ENCODE measurements around the gene OR2L13.

GRCh38 chr1:248047008-248047407 lies 48.0 kb upstream of the OR2L13 start:
- TF ChIP-seq CTCF (IDR thresholded peaks at IDR 0.05; ENCODE audit: extremely low read depth in 1 of 2, insufficient read depth in 1 of 2, low read depth in 1 of 2, low read length in 2 of 2) (no peak), JUN (IDR thresholded peaks at IDR 0.05; ENCODE audit: borderline replicate concordance, insufficient read depth, insufficient read length, low read depth) (no peak), POLR2AphosphoS5 (IDR thresholded peaks at IDR 0.05; ENCODE audit: insufficient read depth, low read depth, low read length) (no peak), POLR2A (IDR thresholded peaks at IDR 0.05; ENCODE audit: low read depth, low read length) (no peak), EZH2 (IDR thresholded peaks at IDR 0.05; ENCODE audit: borderline replicate concordance, low read depth, low read length, severe bottlenecking) (no peak), GATA2 (IDR thresholded peaks at IDR 0.05; ENCODE audit: insufficient read depth, insufficient read length, low read depth, low read length) (no peak), MYC (IDR thresholded peaks at IDR 0.05; ENCODE audit: low read depth, low read length) (no peak), FOS (IDR thresholded peaks at IDR 0.05; ENCODE audit: borderline replicate concordance, insufficient read depth, low read length) (no peak)
- TF ChIP-seq, protein P1, sequence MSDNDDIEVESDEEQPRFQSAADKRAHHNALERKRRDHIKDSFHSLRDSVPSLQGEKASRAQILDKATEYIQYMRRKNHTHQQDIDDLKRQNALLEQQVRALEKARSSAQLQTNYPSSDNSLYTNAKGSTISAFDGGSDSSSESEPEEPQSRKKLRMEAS (IDR thresholded peaks at IDR 0.05; ENCODE audit: insufficient read depth, insufficient read length), result no peak

All from endothelial cell of umbilical vein (primary cell).